A549 treated with ZK216348 at 1 μM for 4 hours (cell line): ENCODE data around the gene RSBN1L. TPM values are rescaled to one million over a fixed set of nuclear protein-coding genes. Genes with fewer than 3 reads are reported as not detected.

Experiments
- total RNA-seq: library from RNA; stranded (reverse); fragments of 200-300 nt; extraction: Qiagen RNA extraction; gene quantifications from 5 replicates; pipeline ENCODE4 v1.2.3, GENCODE V29; 2022; ENCODE audit warnings: low read depth

RSBN1L gene
- 7.3 to 10.7 TPM (median 8.6 TPM) in 5 replicates for total RNA-seq

DNA sequence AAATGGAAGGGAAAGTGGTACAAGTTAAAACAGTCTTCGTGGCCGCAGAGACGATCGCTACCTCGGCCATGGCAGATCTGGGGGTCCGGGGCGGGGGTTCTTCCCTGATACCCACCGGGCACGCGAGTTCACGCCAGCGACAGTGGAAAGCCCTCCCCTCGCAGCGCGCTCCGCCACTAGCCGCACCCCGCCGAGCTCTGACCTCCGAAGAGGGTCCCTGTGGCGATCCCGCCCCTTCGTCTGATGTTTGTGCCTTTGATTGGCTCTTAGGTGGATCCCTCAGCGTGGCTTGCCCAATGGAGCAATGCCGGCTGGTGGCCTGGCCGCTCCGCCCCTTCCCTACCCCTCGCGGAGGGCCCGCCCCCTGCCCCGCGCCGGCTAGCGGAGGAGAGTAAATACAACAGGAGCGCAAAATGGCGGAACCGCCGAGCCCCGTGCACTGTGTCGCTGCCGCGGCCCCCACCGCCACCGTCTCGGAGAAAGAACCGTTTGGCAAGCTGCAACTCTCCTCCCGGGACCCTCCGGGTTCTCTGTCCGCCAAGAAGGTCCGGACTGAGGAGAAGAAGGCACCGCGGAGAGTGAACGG is at the start of gene RSBN1L:
Gene RSBN1L (plus strand): TSS at position 403 of the 586 bp plus-strand sequence. CDS start 11 bp downstream, at position 414.

DNA sequence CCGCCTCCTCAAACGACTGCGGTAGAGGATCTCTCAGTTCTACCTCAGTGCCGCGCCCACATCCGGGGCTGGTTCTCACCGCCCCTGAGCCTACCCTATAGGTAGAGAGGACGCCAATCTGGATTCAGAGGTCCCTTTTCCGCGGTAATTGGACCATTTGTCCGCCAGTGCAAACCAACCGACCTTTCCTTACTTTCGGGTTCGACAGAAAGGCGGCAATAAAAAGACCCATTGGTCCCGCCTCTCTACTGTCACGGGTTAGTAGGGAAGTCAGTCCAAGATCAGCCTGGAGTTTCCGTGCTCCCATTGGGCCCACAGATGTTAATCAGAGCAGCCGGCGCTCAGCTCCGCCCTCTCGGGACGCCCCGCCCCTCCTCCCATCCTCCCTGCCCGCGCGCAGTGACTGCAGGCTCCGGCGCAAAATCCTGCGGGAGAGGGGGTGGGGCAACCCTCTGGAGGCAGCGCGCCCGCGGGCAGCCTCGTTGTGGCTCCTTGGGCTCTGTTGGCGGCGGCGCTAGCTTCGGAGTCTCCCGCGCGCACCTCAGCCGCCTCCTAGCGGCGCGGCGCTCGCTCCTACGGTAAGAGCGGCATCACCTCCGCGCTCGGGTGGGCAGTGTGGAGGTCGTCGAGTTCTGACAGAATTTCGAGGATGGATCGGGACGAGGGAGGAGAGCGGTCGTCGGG is 102.3 kb downstream of the RSBN1L start, which contains the start of the genes PHTF2 and TMEM60:
Gene PHTF2 (plus strand): TSS at position 380 of the 684 bp plus-strand sequence.
Gene TMEM60 (minus strand): TSS at position 41 of the 684 bp plus-strand sequence. CDS start 4,061 bp downstream, outside the sequence.

Other genes starting within 250 kb of the RSBN1L start
- 54.8 to 88.1 TPM (median 61.5 TPM) in 5 replicates for gene PTPN12, start 159.2 kb upstream of the RSBN1L start, total RNA-seq
- gene TMEM60, start 102.0 kb downstream of the RSBN1L start, total RNA-seq = 20.0 to 27.4 TPM (median 25.5 TPM) in 5 replicates
- 8.9 to 18.8 TPM (median 13.7 TPM) in 5 replicates for gene PHTF2, start 102.3 kb downstream of the RSBN1L start, total RNA-seq